Tibial nerve (tissue), 4 donors: ENCODE measurements around the gene C16orf74.

Experiments
- EP300 ChIP-seq, 2 donors: sonication (generic); formaldehyde crosslinking; IDR thresholded peaks; one replicate each; pipeline ENCODE4 v1.6.1; 2017; ENCODE audit warnings: antibody characterized with exemption in 2 of 2, mild to moderate bottlenecking in 1 of 2
- POLR2A ChIP-seq, 2 donors: fragments of 450-650 bp; IDR thresholded peaks; one replicate each; pipeline ENCODE4 v1.6.1; 2017; ENCODE audit warnings: antibody characterized with exemption in 2 of 2, mild to moderate bottlenecking in 2 of 2, moderate library complexity in 2 of 2
- TF ChIP-seq, protein P1 (sequence below), 5 experiments: fragments of 200-600 bp in 3 of 5; fragments of 450-650 bp in 2 of 5; sonication (generic) in 3 of 5; IDR thresholded peaks; one replicate each; pipeline ENCODE4 v1.5.1; 2016 to 2019; ENCODE audit warnings: antibody characterized with exemption in 5 of 5, mild to moderate bottlenecking in 3 of 5, moderate library complexity in 2 of 5

DNA sequence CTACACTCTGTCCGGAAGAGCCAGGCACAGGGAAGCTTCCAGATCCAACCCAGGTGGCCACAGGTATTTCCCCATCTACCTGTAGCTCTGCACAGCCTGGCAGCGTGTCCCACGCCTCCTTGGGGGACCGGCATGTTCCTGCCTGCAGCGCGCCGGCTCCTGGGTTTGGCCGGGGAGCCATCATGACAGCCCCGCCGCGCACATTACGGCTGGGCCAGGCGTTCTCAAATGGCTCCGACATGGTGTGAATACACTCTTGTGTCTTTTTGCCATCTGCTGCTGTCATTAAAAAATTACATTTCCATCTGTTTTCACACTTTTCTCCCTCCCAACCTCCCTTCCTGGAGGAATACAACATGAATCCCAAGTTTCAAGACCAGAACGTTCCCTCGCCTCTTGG is 54.1 kb downstream of the C16orf74 start:
- TF ChIP-seq, protein P1, sequence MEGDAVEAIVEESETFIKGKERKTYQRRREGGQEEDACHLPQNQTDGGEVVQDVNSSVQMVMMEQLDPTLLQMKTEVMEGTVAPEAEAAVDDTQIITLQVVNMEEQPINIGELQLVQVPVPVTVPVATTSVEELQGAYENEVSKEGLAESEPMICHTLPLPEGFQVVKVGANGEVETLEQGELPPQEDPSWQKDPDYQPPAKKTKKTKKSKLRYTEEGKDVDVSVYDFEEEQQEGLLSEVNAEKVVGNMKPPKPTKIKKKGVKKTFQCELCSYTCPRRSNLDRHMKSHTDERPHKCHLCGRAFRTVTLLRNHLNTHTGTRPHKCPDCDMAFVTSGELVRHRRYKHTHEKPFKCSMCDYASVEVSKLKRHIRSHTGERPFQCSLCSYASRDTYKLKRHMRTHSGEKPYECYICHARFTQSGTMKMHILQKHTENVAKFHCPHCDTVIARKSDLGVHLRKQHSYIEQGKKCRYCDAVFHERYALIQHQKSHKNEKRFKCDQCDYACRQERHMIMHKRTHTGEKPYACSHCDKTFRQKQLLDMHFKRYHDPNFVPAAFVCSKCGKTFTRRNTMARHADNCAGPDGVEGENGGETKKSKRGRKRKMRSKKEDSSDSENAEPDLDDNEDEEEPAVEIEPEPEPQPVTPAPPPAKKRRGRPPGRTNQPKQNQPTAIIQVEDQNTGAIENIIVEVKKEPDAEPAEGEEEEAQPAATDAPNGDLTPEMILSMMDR (IDR thresholded peaks at IDR 0.05) = no peak
- TF ChIP-seq POLR2A (IDR thresholded peaks at IDR 0.05) (no peak), EP300 (IDR thresholded peaks at IDR 0.05) (no peak)
